GM18870 (cell line): ENCODE results near the gene S100A3.

Source experiments
- ATAC-seq: cut with Tn5 transposase; IDR thresholded peaks from one replicate; pipeline ENCODE4 v1.9.1; 2021; ENCODE audit warnings: moderate library complexity; ENCODE audit not compliant: unreplicated experiment

The S100A3 gene

GRCh38 chr1:153549741-153550397 is 811 bp upstream of the S100A3 start:
- no peak for ATAC-seq

- ATAC-seq: no peak
These were observed 1.2 kb downstream of the S100A3 start for GRCh38 chr1:153547560-153548551.

DNA sequence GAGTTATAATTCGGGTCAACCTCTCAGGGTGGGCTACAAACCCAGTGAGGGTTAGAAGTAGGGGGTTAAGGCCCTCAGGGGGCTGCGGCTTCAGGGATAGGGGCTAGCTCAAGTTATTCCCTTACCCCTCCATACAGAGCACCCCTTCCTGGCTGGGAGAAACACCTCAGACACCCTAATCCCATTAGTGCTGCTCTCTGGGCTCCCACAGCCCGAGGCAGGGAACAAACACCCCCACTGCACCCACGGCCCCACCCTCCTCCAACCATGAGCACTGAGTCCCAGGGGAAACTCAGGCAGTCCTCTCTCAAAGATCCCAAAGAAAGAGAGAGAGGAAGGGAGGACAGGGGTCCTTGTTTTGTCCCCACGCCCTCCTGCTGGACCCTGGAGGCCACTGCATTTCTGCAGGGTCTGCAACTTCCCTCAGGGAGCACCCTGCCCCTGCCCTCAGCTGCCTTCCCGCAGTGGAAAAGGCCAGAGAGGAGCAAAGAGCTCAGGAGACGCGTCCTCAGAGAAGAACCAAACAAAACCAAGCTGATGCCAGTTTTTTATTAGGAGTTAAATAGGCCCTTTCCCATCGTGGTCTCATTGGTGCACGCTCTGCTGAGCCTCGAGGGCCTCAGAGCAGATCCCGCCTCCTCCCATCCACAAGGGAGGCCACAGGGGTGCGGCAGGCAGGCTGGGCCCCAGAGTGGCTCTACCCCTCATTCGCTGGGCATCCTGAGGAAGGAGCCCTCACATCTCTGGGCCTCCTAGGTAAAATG is 2.1 kb downstream of the S100A3 start:
- no peak for ATAC-seq

- ATAC-seq: no peak
These were observed 2.7 kb downstream of the S100A3 start for GRCh38 chr1:153546371-153546770.

DNA sequence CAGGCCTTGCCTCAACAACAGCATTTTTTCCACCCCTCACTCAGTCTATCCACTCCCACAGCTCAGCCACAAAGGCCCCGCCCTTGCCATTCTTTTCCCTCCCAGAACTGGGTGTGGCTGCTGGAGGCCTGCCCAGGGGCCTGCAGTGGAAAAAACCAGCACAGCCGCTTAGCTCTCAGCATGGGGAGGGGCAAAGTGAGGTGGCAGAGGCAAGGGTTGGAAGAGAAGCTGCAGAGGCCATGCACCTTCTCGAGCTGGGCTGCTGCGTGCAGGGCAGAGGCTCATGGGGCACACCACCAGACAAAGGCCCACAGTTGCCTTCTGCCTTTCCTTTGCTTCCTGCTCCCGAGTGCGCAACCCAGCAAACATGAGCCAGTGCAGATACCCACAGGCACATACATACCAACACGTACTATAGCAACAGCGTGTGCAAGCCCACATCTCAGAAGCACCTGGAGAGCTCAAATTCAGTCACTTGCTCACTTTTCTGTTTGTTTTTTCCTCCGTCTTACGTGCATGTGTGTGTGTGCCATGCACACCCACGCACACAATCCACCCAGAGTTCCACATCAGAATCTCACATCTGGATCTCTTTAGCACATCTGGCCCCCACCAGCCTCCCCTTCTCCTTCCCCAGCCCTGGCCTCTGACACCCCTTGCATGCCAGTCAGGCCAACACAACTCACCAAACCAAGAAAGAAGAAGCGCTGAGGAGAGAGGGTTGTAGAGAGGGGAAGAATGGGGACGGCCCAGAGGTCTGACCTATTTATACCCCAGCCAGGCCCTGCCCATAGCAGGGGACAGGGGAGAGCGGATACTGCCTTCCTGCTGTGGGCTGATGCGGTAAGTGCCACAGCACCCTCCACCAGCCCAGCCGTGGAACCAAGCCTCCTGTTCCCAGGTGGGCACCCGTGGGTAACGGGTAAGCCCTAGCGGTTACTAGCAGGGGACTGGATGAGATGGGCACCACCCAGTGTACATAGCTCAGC is 3.7 kb downstream of the S100A3 start, which contains the start of gene S100A4:
S100A4 (minus strand) TSS at position 740 of the 989 bp plus-strand sequence. CDS start 1,012 bp downstream, outside the sequence.
- ATAC-seq: no peak

DNA sequence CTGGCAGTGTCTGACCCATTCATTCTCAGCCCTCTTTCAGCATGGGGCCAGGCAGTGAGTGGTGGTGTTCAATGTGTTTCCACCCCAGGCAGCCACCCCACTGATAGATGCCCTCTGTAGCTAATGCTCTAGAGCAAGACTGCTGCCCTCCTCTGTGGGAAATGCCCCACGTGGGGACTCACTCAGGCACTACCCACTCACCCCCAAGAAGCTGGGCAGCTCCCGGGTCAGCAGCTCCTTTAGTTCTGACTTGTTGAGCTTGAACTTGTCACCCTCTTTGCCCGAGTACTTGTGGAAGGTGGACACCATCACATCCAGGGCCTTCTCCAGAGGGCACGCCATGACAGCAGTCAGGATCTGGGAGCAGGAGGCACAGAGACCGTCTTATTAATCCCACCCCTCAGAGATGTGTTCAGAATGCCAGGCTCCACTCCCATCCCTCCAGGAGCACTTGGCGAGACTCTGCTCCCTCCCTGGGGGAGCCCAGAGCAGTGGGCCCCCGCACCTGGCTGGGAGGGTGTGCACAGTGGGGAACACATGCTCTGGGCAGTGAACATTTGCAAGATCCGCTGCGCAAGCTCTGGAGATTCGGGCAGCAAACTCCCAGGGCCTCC is 4.5 kb downstream of the S100A3 start:
- no peak for ATAC-seq

DNA sequence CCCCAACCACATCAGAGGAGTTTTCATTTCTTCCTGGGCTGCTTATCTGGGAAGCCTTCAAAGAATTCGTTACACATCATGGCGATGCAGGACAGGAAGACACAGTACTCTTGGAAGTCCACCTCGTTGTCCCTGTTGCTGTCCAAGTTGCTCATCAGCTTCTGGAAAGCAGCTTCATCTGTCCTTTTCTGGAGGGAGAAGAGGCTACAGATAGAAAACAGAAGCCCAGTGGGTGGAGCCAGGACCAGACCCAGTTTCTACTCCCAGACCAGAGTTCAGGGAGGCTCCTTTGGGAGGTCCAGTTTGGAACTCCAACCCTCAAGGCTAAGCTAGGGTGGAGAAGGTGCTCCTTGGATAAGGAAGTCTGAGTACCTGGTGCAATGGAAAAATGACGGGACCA is 5.3 kb downstream of the S100A3 start:
- ATAC-seq: no peak

DNA sequence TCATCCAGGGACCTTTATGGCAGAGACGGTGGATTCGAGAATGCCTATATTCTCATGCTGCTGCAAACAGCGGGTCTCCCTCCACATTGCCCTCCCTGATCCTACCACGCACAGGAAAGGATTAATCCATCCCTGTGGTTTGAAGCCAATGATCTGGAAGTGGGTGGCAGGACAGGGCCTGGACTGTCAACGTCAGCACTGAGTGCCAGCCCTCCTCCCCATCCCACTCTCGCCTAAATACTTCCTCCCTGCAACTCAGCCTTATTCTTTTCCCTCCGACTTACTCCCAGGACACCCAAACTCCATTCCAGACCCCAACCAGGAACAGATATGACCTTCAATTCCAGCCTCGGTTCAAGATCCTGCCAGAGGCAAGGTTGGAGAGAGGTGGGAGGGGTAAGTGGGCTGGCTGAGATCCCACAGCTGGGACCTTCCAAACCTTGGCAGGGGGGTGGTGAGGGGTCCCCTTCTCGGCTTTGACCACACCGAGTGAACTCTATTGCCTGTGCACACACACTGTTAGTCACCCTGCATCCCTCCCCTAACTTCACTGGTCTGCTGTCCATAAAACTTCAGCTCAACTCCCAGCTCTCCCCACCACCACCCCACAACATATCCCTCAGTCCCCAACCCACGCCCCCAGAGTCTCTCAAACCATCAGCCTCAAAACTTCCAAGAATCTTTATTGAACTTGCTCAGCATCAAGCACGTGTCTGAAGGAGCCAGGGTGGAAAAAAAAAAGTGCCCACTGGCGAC is 5.9 kb downstream of the S100A3 start:
- ATAC-seq: no peak

DNA sequence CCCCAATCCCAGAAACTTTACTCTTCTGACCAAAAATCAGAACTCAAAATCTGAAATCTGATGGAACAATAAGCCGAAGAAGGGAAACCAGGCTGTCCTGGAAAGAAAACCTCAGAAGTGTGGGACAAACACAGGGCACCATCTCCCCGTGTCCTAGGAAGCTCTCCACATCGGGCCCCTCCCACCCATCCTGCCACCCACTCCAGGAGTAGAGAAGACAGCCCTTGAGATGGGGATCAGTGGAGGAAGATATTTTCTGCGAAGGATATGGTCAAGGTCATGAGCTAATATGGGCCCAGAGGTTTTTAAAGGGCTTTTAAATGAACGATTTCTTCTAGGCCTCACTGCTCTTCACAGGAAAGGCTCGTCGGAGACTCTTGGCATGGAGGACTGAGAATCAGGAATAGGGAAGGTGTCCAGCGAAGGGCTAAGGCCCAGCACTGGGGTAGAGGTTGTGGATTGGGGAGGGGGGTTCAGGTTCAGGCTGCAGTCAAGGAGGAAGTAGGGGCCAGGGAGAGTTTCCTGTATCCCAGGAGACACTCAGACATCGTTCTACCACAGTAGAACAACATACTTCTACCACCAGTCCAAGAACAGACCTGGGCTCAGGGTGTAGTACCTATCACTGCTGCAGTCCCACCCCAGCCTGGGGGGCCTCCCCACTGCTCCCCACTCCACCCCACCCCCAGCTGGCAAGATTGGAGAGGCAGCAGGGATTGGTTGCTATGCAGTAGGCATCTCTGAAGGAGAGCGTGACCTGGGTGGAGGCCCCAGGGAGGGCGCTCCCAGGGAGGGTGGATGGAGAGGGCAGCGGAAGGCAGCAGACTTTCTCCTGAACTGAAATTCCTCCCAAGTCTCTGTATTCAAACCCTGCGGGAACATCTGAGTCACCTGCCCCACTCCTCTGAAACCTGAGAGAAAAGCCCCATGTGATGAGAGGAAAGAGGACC is 7.1 kb downstream of the S100A3 start:
- no peak for ATAC-seq

DNA sequence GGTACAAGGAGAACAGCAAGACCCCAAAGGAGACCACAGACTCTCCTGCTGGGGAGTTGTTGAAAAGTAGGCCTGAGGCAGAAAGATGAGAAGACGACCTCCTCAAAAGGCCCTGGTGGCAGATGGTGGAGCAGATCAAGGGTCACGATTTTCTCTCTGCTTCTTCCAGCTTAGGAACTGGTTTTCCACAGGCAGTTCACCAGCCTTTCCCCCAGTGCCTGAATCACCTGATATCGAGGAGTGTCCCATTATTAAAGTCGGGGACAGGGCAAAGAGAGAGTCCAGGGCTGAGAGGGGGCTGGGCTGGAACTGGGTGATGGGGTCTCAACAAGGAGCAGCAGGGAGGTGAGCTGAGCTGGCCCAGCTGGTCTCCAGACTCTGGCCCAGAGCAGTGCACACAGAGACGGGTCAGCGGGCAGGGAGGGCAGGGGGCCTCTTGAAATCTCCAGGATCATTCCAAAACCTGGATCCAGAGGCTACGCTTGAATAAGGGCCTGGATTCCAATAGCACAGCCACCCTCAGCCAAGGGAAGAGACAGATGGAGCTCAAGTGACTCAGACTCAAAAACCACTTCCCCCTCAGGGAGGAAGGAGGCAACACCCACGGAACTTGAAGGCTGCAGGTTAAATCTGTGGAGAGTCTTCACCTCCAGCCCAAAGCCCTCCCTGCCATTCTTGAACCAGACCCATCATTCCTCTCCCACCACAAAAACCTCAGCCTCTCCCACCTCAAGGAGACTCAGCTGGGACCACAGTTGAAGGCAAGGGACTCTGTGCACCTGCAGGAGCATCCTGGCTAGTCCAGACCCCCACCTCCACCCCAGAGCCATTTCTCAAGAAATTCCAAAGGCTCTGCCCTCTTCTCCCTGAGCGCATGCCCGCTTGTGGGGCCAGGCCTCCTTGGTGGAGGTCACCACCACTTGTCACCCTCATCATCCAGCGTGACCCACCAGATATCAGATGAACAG is 8.4 kb downstream of the S100A3 start, which contains the start of gene S100A5:
S100A5 (minus strand) TSS at position 541 of the 968 bp plus-strand sequence. CDS start 743 bp downstream, outside the sequence.
- ATAC-seq: no peak

- ATAC-seq: no peak
These were observed 9.5 kb downstream of the S100A3 start for GRCh38 chr1:153539395-153540093.

- no peak for ATAC-seq
These were observed 10.7 kb downstream of the S100A3 start for GRCh38 chr1:153538315-153538821.

GRCh38 chr1:153537376-153537730 is 11.7 kb downstream of the S100A3 start:
- no peak for ATAC-seq

GRCh38 chr1:153536671-153537375 is 12.2 kb downstream of the S100A3 start:
- no peak for ATAC-seq

DNA sequence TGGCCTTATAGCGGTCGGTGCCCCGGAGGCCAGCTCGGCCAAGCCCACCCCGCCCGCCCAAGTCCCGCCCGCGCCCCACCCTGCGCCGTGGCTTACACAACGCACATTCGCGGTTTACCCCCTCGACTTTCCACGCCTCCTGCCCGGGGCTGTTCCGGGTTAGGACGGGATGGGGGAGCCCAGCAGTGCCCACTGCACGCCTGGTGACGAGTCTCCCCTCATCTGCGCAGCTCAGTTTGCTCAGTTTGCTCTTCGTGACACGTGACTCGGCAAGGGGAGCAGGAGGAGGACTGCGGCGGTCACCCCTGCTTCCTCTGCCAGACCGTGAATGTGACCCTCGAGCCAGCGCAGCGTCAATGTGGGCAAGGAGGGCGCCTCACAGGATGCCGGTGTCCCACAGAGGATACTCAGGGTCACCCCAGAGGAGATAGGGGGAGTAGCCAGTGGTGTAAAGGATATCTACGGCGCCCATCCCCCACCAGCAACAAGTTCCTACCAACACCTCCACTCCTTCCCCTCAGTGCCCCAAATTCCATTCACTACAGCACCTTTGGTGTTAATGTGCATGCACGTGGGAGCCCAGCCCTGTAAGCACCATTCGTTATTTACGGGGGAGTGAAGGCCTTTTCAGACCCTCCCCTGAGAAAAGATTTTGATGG is 12.9 kb downstream of the S100A3 start:
- no peak for ATAC-seq
